Measurements from ENCODE around the gene TNXB. TPM values are rescaled to one million over a fixed set of nuclear protein-coding genes. Genes with fewer than 3 reads are reported as not detected.
"Not testable (repeated sequence)": the region's sequence is repeated elsewhere in the genome, so short reads cannot be mapped to it uniquely, and the experiment has no call there.

The TNXB gene
- total RNA-seq, 1 experiment from 2014 or later = 22.2 TPM

- DNase-seq (ENCODE audit: extremely low read depth, low read depth) = not testable (repeated sequence)
Measured at GRCh38 chr6:32041385-32041784, 67.8 kb downstream of the TNXB start.

GRCh38 chr6:32041050-32041321 is 68.2 kb downstream of the TNXB start:
- not testable (repeated sequence) for DNase-seq (ENCODE audit: extremely low read depth, low read depth)

- DNase-seq (ENCODE audit: extremely low read depth, low read depth) = not testable (repeated sequence)
Measured at GRCh38 chr6:32040299-32041049, 68.7 kb downstream of the TNXB start.

GRCh38 chr6:32039321-32040274 is 69.5 kb downstream of the TNXB start:
- DNase-seq (ENCODE audit: extremely low read depth, low read depth) = not testable (repeated sequence)

GRCh38 chr6:32038878-32039277 is 70.3 kb downstream of the TNXB start:
- DNase-seq (ENCODE audit: extremely low read depth, low read depth) = not testable (repeated sequence)

- DNase-seq (ENCODE audit: extremely low read depth, low read depth) = not testable (repeated sequence)
Measured at GRCh38 chr6:32037598-32038524, 71.3 kb downstream of the TNXB start, which contains the start of gene CYP21A2. CYP21A2 (plus strand) TSS chr6:32038415; CDS start chr6:32038423, 8 bp downstream.

GRCh38 chr6:32037136-32037535 is 72.0 kb downstream of the TNXB start:
- DNase-seq (ENCODE audit: extremely low read depth, low read depth) = not testable (repeated sequence)

- DNase-seq (ENCODE audit: extremely low read depth, low read depth) = not testable (repeated sequence)
Measured at GRCh38 chr6:32035283-32036013, 73.7 kb downstream of the TNXB start.

- DNase-seq (ENCODE audit: extremely low read depth, low read depth) = not testable (repeated sequence)
Measured at GRCh38 chr6:32029553-32029952, 79.6 kb downstream of the TNXB start.

GRCh38 chr6:32028631-32029030 is 80.5 kb downstream of the TNXB start:
- DNase-seq (ENCODE audit: extremely low read depth, low read depth) = not testable (repeated sequence)

GRCh38 chr6:32022100-32022499 is 87.0 kb downstream of the TNXB start:
- DNase-seq (ENCODE audit: extremely low read depth, low read depth) = not testable (repeated sequence)

GRCh38 chr6:32014547-32014946 is 94.6 kb downstream of the TNXB start, which contains the start of gene C4B:
C4B (plus strand) TSS chr6:32014795; CDS start chr6:32014846, 51 bp downstream.
- not testable (repeated sequence) for DNase-seq (ENCODE audit: extremely low read depth, low read depth)

- not testable (repeated sequence) for DNase-seq (ENCODE audit: extremely low read depth, low read depth)
Measured at GRCh38 chr6:32013738-32014137, 95.4 kb downstream of the TNXB start.

GRCh38 chr6:32012941-32013617 is 96.1 kb downstream of the TNXB start:
- DNase-seq (ENCODE audit: extremely low read depth, low read depth) = not testable (repeated sequence)

GRCh38 chr6:32010856-32011530 is 98.1 kb downstream of the TNXB start:
- DNase-seq (ENCODE audit: extremely low read depth, low read depth) = not testable (repeated sequence)

- DNase-seq (ENCODE audit: extremely low read depth, low read depth) = not testable (repeated sequence)
Measured at GRCh38 chr6:32009537-32009936, 99.6 kb downstream of the TNXB start.

- DNase-seq (ENCODE audit: extremely low read depth, low read depth) = not testable (repeated sequence)
Measured at GRCh38 chr6:32008616-32009015, 100.5 kb downstream of the TNXB start.

GRCh38 chr6:32008037-32008436 is 101.1 kb downstream of the TNXB start:
- DNase-seq (ENCODE audit: extremely low read depth, low read depth) = not testable (repeated sequence)

All from NCI-H460 (cell line).